T-helper 2 cell treated with Interferon-gamma antibody and Interleukin-4, amounts not matched to agents 100 ng/mL and 5 ng/mL, for 36 hours (primary cell): ENCODE data around the gene DCAKD. TPM values are rescaled to one million over a fixed set of nuclear protein-coding genes. Genes with fewer than 3 reads are reported as not detected.

Experiments
- intact Hi-C: fragments of 100-400 bp; cut with micrococcal nuclease; formaldehyde crosslinking; loops from one replicate; pipeline ENCODE4 v1.15.1; 2023
- total RNA-seq: library from RNA; stranded (reverse); gene quantifications from 2 replicates; pipeline ENCODE4 v1.2.3, GENCODE V29; 2022

The DCAKD gene
- total RNA-seq, 1 donor from 2014 or later: 28.6 TPM

DNA sequence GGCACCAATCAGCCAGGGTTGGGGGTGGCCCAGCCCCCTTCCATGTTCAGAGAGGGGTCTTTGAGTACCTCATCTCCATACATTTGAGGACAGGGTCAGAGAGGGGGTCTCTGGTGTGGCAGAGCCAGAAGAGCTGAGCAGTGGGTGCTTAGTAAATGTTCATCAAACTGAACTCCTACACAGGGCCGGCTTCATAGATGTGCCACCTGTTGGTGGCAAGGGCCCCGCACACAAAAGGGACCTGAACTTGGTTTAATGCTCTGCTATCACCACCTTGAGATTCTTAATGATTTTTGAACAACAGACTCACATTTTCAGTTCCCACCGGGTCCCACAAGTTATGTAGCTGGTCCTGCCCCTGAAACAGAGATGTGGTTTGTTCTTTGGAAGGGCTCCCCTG lies 74.4 kb downstream of the DCAKD start:
- intact Hi-C loops: no loop called here

DNA sequence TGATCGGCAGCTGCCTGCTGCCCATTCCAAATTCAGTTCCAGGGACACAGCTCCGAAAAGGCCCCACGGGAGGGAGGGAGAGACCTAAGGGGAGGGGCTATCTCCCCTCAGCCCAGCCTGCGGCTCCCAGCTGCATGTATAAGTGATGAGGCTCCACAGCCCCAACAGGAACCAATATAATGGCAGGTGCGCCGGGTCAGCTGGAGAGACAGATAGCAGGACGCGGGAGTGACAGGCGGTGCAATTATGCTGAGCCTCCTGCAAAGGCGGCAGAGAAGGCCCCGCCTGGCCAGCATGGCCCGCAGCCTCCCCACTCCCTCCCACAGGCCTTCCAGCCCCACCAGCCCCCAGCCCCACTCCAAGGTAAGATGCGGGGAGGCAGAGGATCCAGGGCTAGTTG lies 75.2 kb downstream of the DCAKD start:
- intact Hi-C loops: no loop called here

Other genes with a start within 250 kb of the DCAKD start
- 2.1 and 2.2 TPM in 2 replicates for gene GJC1, start 221.3 kb downstream of the DCAKD start, total RNA-seq
- gene HIGD1B, start 203.7 kb downstream of the DCAKD start, total RNA-seq: not detected in 2 replicates
- 147 and 159 TPM in 2 replicates for gene EFTUD2, start 152.2 kb downstream of the DCAKD start, total RNA-seq
- not detected in 2 replicates for gene GFAP, start 136.1 kb downstream of the DCAKD start, total RNA-seq
- 83.6 and 84.5 TPM in 2 replicates for gene KIF18B, start 103.9 kb downstream of the DCAKD start, total RNA-seq
- gene C1QL1, start 83.3 kb downstream of the DCAKD start, total RNA-seq: 0.45 and 0.52 TPM in 2 replicates
- 122 and 125 TPM in 2 replicates for gene NMT1, start 9.7 kb upstream of the DCAKD start, total RNA-seq
- 2.6 and 3.5 TPM in 2 replicates for gene PLCD3, start 80.9 kb upstream of the DCAKD start, total RNA-seq
- 12.6 and 15.2 TPM in 2 replicates for gene ACBD4, start 84.1 kb upstream of the DCAKD start, total RNA-seq
- 33.3 and 35.4 TPM in 2 replicates for gene HEXIM1, start 96.8 kb upstream of the DCAKD start, total RNA-seq
- gene HEXIM2, start 110.2 kb upstream of the DCAKD start, total RNA-seq: 5.6 and 5.8 TPM in 2 replicates
- gene FMNL1, start 170.3 kb upstream of the DCAKD start, total RNA-seq: 387 and 407 TPM in 2 replicates
- 0.16 and 0.36 TPM in 2 replicates for gene SPATA32, start 210.5 kb upstream of the DCAKD start, total RNA-seq